ENCODE results near the gene CDK6.

DNA sequence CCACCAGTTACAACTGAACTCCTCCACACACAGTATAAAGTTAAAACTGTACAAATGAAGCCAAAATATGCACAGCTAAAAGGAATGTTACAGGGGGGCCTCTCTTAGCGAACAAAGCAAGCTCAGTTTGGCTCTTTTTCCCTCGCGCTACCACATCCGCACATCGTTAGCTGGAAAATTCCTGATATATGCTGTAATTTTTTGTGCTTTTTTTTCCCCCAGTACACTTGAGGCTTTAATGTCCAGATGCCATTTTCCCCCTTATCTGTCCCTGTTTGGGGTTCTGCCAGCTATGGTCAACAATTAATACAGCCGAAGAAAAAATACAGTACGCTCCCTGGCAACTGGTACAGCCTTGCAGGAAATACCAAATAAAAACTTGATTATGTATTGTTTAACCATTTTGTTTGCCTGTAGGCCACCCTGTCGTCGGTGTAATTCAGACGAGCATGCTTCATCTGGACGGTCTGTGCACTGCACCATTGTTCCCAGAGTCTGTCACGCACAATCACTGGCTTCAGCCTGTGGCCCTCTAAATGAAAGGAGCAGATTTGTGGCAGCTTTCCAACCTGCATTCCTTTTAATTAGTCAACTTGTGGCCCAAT lies 138.0 kb downstream of the CDK6 start:
- TF ChIP-seq, protein P1, sequence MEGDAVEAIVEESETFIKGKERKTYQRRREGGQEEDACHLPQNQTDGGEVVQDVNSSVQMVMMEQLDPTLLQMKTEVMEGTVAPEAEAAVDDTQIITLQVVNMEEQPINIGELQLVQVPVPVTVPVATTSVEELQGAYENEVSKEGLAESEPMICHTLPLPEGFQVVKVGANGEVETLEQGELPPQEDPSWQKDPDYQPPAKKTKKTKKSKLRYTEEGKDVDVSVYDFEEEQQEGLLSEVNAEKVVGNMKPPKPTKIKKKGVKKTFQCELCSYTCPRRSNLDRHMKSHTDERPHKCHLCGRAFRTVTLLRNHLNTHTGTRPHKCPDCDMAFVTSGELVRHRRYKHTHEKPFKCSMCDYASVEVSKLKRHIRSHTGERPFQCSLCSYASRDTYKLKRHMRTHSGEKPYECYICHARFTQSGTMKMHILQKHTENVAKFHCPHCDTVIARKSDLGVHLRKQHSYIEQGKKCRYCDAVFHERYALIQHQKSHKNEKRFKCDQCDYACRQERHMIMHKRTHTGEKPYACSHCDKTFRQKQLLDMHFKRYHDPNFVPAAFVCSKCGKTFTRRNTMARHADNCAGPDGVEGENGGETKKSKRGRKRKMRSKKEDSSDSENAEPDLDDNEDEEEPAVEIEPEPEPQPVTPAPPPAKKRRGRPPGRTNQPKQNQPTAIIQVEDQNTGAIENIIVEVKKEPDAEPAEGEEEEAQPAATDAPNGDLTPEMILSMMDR (conservative IDR thresholded peaks at IDR 0.05; ENCODE audit: low read depth, low read length) = no peak
- no peak for TF ChIP-seq EZH2 (IDR thresholded peaks at IDR 0.05; ENCODE audit: borderline replicate concordance, low read depth, low read length, poor library complexity, severe bottlenecking)

Data from A673 (cell line).